ENCODE measurements around the gene TBC1D4.

TBC1D4 gene

GRCh38 chr13:75460644-75461043, 21.3 kb downstream of the TBC1D4 start:
- TF ChIP-seq CTCF (IDR thresholded peaks at IDR 0.05; ENCODE audit: insufficient read depth, low read length, missing control alignments) = no peak
- ChIA-PET CTCF (interaction anchor here (0.7 to 1.3 kb wide), 3 partner anchors 22 to 88 kb away, joined by 3 to 8 read pairs (median 4); partner anchors contain the start of gene TBC1D4), POLR2A (no interaction called here)
- no peak for DNase-seq (ENCODE audit: low read depth, low spot score)
- no peak overlapping the region for H3K4me3 ChIP-seq (ENCODE audit: low read depth, low read length)

GRCh38 chr13:75458696-75459422, 23.1 kb downstream of the TBC1D4 start:
- TF ChIP-seq CTCF (IDR thresholded peaks at IDR 0.05; ENCODE audit: insufficient read depth, low read length, missing control alignments) = no peak
- POLR2A ChIA-PET = no interaction called here
- no peak for DNase-seq (ENCODE audit: low read depth, low spot score)
- no peak overlapping the region for H3K4me3 ChIP-seq (ENCODE audit: low read depth, low read length)
- CTCF ChIA-PET = interaction anchor here (1.5 to 2.1 kb wide), 2 partner anchors 23 to 86 kb away, joined by 4 to 5 read pairs; partner anchors contain the start of gene TBC1D4

- POLR2A ChIA-PET = no interaction called here
- TF ChIP-seq CTCF (IDR thresholded peaks at IDR 0.05; ENCODE audit: insufficient read depth, low read length, missing control alignments) = no peak
- H3K4me3 ChIP-seq (ENCODE audit: low read depth, low read length) = no peak overlapping the region
- CTCF ChIA-PET = interaction anchor here (1.4 to 2.3 kb wide), 2 partner anchors 27 to 83 kb away, joined by 5 to 7 read pairs; partner anchors contain the start of gene TBC1D4
- DNase-seq (ENCODE audit: low read depth, low spot score) = no peak
Measured at GRCh38 chr13:75455962-75456361, 26.0 kb downstream of the TBC1D4 start.

GRCh38 chr13:75454497-75454896, 27.5 kb downstream of the TBC1D4 start:
- no peak overlapping the region for H3K4me3 ChIP-seq (ENCODE audit: low read depth, low read length)
- TF ChIP-seq CTCF (IDR thresholded peaks at IDR 0.05; ENCODE audit: insufficient read depth, low read length, missing control alignments) = no peak
- no peak for DNase-seq (ENCODE audit: low read depth, low spot score)
- ChIA-PET POLR2A (no interaction called here), CTCF (interaction anchor here (1.4 kb wide), 1 partner anchor 28 kb away, joined by 5 read pairs; the partner anchor contains the start of gene TBC1D4)

- ChIA-PET CTCF (interaction anchor here (0.8 kb wide), 1 partner anchor 29 kb away, joined by 4 read pairs; the partner anchor contains the start of gene TBC1D4), POLR2A (no interaction called here)
- DNase-seq (ENCODE audit: low read depth, low spot score) = no peak
- H3K4me3 ChIP-seq (ENCODE audit: low read depth, low read length) = no peak overlapping the region
- TF ChIP-seq CTCF (IDR thresholded peaks at IDR 0.05; ENCODE audit: insufficient read depth, low read length, missing control alignments) = no peak
Measured at GRCh38 chr13:75452564-75452963, 29.4 kb downstream of the TBC1D4 start.

GRCh38 chr13:75447493-75447892, 34.5 kb downstream of the TBC1D4 start:
- CTCF ChIA-PET = no interaction called here
- TF ChIP-seq CTCF (IDR thresholded peaks at IDR 0.05; ENCODE audit: insufficient read depth, low read length, missing control alignments) = no peak
- no peak for DNase-seq (ENCODE audit: low read depth, low spot score)
- no peak overlapping the region for H3K4me3 ChIP-seq (ENCODE audit: low read depth, low read length)
- POLR2A ChIA-PET = no interaction called here
